Left renal pelvis (tissue), 4 donors: ENCODE measurements around the gene KCNMA1. TPM values are rescaled to one million over a fixed set of nuclear protein-coding genes. Genes with fewer than 3 reads are reported as not detected.

Experiments used
- DNase-seq, 4 donors: peaks; one replicate each; pipeline ENCODE4 v3.0.0-alpha.2; 2013; ENCODE audit warnings: low read depth in 4 of 4, low spot score in 3 of 4
- polyA plus RNA-seq, 4 donors: library from polyadenylated mRNA; unstranded; fragments of 120-200 nt; gene quantifications; one replicate each; pipeline ENCODE4 v1.2.1, GENCODE V29; 2013; ENCODE audit not compliant: insufficient read length in 4 of 4

Gene KCNMA1
- polyA plus RNA-seq, 4 donors, result 3.3 to 4.9 (median 4.4) TPM

DNA sequence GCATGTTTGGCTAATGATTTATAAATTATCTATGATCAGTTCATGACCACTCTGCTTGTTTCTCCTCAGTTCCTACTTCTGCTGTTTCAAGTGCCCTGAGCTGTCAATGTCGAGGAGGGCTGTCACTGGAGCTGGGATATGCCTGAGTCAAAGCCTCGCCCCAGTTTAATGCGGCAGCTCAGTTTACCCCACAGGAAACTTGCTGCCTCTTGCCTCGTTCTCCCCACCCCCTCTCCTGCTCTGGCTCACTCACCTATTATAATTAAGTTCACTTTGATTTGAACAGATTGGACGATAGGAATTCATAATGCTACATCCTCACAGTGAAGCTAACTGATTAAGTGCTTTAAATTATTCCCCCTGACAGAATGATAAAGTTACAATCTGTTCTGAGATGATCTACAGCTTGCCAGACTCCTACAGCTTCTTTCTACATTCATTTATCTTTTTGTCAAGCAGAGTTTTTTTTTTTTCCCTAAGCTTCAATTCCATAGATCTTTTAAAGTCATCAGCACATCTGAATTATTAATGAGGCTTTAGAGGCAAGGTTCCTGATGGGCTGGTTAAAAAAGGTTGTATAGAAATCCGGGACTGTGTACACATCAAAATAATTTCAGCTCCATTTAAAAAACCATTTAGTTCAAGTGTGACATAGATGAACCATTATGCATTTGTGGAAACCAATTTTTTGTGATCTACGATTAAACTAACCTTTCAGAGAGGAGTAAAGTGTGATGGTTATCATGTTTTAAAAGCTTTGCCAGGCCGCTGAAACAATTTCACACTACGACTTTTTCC is 758.3 kb downstream of the KCNMA1 start:
- DNase-seq, result no peak

GRCh38 chr10:76878514-76878913 is 759.1 kb downstream of the KCNMA1 start:
- no peak for DNase-seq

- DNase-seq, result no peak
These were observed 762.7 kb downstream of the KCNMA1 start for GRCh38 chr10:76874896-76875295.

GRCh38 chr10:76874176-76874575 is 763.4 kb downstream of the KCNMA1 start:
- no peak for DNase-seq

- DNase-seq, result no peak
These were observed 765.8 kb downstream of the KCNMA1 start for GRCh38 chr10:76871697-76872295.

GRCh38 chr10:76869931-76870330 is 767.7 kb downstream of the KCNMA1 start:
- DNase-seq, result no peak

DNA sequence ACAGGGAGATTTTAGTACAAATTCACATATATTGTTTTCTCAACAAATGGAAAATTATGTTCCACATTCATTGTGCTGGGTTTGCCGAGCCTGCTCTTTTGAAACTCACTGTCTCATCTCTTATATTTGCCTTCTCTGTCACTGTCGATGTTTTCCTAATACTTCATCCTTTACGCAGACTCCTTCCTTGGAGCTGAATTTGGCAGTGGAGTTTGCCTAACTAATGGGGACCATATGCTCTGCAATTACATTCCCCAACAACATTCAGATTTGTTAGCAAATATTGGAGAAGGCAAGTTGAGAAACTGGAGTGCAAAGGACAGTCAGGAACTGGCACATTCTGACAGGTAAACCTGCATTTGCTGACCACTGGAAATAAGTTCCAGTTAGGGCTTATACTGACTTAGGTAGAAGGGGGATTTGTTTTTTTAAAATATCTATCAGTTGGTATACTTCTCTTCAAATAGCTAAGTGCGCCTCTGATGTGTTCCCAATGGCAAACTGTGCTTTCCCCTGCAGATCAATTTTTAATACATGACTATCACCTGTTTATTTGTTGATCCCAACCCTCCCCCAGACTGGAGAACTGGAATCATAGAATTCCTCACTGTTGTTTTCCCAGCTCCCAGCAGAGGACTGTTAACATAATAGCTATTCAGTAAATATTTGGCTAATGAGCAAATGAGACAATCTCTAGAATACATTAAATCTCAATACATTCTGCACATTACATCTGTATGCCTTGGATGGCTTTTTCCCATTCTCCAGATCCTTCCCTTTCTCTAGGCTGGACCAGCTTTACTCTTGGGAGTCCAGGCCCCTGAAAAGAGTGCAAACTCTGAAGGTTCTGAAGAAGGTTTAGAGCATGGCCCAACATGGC is 769.3 kb downstream of the KCNMA1 start:
- DNase-seq, result no peak

- DNase-seq, result no peak
These were observed 770.6 kb downstream of the KCNMA1 start for GRCh38 chr10:76866841-76867586.

DNA sequence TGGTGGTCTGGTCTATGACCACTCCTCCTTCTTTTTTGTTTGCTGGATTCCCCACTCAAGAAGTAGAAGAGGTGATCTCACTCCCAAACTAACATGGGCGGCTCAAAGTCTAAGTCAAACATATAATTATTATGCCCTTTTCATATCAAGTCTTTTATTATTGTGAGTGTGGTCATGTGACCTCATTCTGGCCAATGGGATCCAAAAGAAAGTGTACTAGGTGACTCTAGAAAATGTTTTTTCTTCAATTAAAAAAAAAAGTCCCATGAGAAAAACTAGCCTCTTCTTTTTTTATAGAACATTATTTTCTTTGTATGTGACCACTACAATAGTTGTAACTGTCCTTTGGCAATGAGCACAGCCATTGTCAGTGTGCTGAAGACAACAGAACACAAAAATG is 772.7 kb downstream of the KCNMA1 start:
- no peak for DNase-seq

GRCh38 chr10:76858721-76859120 is 778.9 kb downstream of the KCNMA1 start:
- no peak for DNase-seq

- no peak for DNase-seq
These were observed 796.8 kb downstream of the KCNMA1 start for GRCh38 chr10:76840802-76841201.

DNA sequence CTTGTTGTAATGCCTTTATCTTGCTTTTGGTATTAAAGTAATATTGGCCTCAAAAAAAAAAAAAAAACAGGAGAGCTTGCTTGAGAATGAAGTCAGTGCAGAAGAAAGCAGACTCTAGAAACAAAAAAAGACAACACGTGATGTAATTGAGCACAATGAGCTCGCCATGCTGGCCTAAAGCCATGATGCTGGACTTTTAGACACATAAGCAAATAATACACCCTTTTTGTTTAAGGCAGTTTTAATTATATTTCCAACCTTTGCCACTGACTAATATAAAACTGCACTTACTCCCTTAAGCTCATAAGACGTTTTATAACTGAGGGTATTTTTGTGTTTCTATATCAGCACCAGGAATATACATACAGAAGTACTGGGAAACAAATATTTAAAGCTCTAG is 798.3 kb downstream of the KCNMA1 start:
- peak in 1 of 4 donors; percentile 5 for DNase-seq

GRCh38 chr10:76830218-76830617 is 807.4 kb downstream of the KCNMA1 start:
- no peak for DNase-seq

DNA sequence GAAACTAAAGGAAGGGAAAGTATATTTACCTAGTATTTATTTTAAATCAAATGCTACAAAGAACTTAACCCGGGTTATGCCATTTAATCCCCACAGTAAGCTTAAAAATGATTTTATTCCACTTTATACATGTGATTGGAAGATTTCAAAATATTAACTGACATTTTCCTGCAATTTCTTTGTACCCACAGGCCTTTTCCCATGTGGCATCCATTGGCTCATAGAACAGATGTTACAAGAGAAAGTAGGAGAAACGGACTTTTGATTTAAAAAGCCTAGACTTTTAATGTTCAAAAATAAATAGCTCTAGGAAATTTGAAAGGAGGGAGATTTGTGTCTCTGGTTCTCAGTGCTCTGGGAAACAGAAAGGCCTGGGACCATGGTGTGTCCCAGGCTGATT is 807.9 kb downstream of the KCNMA1 start:
- no peak for DNase-seq
